ENCODE results near the gene RNF220.

DNA sequence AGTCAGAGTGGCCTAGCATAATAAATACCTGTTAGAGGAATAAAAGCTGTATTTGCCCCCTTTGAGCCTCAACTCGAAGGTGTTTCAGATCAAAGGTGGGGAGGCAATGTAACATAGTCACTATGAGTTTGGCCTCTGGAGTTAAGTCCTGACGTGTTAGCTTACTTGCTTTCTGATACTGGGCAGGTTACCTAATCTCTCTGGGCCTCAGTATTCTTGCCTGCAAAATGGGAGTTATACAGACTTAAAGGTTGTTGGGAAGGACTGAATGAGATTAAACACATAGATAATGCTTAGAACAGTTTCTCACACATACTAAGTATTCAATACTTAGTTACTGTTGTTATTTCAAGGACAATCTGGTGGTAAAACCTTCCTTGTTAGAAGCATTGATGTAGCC, 15.5 kb downstream of the RNF220 start:
- TF ChIP-seq POLR2A (IDR thresholded peaks at IDR 0.05; ENCODE audit: low read depth, low read length) = no peak
- TF ChIP-seq SMC3 (IDR thresholded peaks at IDR 0.05; ENCODE audit: low read depth, low read length) = no peak
- TF ChIP-seq RAD21 (IDR thresholded peaks at IDR 0.05; ENCODE audit: low read length) = no peak
- TF ChIP-seq, protein P1, sequence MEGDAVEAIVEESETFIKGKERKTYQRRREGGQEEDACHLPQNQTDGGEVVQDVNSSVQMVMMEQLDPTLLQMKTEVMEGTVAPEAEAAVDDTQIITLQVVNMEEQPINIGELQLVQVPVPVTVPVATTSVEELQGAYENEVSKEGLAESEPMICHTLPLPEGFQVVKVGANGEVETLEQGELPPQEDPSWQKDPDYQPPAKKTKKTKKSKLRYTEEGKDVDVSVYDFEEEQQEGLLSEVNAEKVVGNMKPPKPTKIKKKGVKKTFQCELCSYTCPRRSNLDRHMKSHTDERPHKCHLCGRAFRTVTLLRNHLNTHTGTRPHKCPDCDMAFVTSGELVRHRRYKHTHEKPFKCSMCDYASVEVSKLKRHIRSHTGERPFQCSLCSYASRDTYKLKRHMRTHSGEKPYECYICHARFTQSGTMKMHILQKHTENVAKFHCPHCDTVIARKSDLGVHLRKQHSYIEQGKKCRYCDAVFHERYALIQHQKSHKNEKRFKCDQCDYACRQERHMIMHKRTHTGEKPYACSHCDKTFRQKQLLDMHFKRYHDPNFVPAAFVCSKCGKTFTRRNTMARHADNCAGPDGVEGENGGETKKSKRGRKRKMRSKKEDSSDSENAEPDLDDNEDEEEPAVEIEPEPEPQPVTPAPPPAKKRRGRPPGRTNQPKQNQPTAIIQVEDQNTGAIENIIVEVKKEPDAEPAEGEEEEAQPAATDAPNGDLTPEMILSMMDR (conservative IDR thresholded peaks at IDR 0.05; ENCODE audit: low read depth, low read length) = no peak
- TF ChIP-seq, protein P2, sequence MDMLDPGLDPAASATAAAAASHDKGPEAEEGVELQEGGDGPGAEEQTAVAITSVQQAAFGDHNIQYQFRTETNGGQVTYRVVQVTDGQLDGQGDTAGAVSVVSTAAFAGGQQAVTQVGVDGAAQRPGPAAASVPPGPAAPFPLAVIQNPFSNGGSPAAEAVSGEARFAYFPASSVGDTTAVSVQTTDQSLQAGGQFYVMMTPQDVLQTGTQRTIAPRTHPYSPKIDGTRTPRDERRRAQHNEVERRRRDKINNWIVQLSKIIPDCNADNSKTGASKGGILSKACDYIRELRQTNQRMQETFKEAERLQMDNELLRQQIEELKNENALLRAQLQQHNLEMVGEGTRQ (IDR thresholded peaks at IDR 0.05; ENCODE audit: low read depth, low read length) = no peak
- TF ChIP-seq FOS (IDR thresholded peaks at IDR 0.05; ENCODE audit: low read depth, low read length) = no peak
- no peak for TF ChIP-seq BHLHE40 (IDR thresholded peaks at IDR 0.05; ENCODE audit: low read depth, low read length)
- no peak for TF ChIP-seq NFE2L2 (IDR thresholded peaks at IDR 0.05; ENCODE audit: low read depth, low read length)
- no peak for TF ChIP-seq RFX5 (IDR thresholded peaks at IDR 0.05; ENCODE audit: low read depth, low read length)
- TF ChIP-seq RCOR1 (IDR thresholded peaks at IDR 0.05; ENCODE audit: insufficient replicate concordance, low read length) = no peak
- no peak for TF ChIP-seq MXI1 (IDR thresholded peaks at IDR 0.05; ENCODE audit: borderline replicate concordance, low read depth, low read length)
- no peak for TF ChIP-seq CEBPB (IDR thresholded peaks at IDR 0.05; ENCODE audit: low read depth, low read length)
- TF ChIP-seq CHD1 (IDR thresholded peaks at IDR 0.05; ENCODE audit: low read depth, low read length) = no peak
- TF ChIP-seq MAZ (IDR thresholded peaks at IDR 0.05; ENCODE audit: borderline replicate concordance, low read depth, low read length) = no peak
